ENCODE results near the gene VEGFD.

VEGFD gene

DNA sequence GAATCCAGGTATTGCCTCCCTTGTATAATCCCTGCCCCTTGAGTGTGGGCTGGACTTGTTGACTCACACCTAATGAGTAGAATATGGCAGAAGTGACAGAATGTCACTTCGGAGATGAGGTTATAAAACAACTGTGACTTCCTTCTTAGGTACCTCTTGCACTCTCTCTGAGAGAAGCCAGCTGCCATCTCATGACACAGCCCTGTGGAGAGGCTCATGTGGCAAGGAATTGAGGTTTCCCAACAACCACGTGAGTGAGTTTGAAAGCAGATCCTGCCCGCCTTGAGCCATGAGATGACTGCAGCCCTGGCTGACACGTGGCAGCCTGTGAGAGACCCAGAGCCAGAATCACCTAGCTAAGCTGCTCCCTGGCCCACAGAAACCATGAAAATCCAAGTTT lies 82.3 kb downstream of the VEGFD start:
- Mint-ChIP-seq H3K4me1 (ENCODE audit: low read depth) (peaks cover 1% of the 10 kb centered on the region), H3K27me3 (no peaks in the 10 kb centered on the region), H3K4me3 (no peak overlapping the region), H3K27ac (no peak overlapping the region), H3K36me3 (no peaks in the 10 kb centered on the region), H3K9me3 (ENCODE audit: low read depth) (no peaks in the 10 kb centered on the region)

DNA sequence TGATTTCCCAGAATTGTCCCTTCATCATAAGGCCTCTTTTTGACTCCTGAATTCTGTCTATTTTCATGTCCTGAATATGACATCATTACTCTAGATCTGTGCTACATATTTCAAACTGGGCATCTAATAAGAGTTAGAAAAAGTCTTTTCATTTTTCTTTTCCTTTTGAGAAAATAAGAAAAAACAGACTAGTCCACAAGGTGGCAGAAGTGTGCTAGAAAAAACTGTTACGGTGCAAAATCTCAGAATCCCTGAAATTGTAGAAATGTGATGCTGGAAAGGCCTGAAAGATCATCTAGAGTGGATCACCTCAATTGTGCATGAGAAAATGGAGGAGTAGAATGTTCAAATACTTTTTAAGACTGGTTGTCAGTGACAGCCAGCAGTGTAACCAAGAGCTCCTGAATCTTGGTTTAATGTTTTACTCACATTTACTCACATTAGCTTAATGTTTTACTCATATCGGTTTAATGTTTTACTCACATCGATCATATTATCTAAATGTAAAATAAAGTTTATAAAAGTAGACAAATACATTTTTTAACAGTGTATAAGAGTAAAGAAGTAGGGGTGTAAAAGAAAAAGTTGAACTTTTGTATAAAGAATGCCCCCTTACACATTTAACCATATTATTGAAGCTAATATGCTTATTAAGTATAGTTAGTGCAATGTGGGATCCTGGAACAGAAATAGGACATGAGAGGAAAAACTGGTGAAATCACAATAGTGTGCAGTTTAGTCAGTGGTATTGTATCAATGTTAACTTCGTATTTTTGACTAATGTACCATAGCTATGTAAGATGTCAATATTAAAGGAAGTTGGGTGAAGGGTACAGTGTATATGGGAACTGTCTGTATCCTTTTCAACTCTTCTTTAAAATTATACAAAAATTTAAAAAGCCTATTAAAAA lies 84.0 kb downstream of the VEGFD start:
- H3K9me3 Mint-ChIP-seq (ENCODE audit: low read depth), result no peaks in the 10 kb centered on the region
- peaks cover 1% of the 10 kb centered on the region for H3K4me1 Mint-ChIP-seq (ENCODE audit: low read depth)
- no peaks in the 10 kb centered on the region for H3K36me3 Mint-ChIP-seq
- no peak overlapping the region for H3K4me3 Mint-ChIP-seq
- no peak overlapping the region for H3K27ac Mint-ChIP-seq
- no peaks in the 10 kb centered on the region for H3K27me3 Mint-ChIP-seq

DNA sequence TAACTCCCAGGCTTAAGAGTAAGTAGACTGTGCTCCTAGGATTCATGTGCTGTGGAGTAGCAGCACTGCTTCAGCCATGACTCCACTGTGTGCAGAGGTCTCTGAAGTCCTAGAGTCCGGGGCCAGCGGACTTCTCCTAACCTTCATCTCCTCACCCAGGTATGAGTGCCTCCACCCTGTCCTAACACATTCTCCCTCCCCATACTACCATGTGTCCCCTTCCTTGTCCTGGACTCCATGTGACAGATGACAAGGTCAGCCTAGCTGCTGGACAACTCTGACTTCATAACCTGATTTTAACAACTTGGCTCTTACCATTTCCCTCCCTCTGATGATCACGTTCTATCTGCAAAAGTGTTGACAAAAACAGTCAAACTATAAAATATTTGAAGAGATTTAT lies 85.4 kb downstream of the VEGFD start:
- no peaks in the 10 kb centered on the region for H3K27me3 Mint-ChIP-seq
- H3K27ac Mint-ChIP-seq, result no peak overlapping the region
- no peak overlapping the region for H3K4me3 Mint-ChIP-seq
- H3K4me1 Mint-ChIP-seq (ENCODE audit: low read depth), result peaks cover 1% of the 10 kb centered on the region
- H3K9me3 Mint-ChIP-seq (ENCODE audit: low read depth), result no peaks in the 10 kb centered on the region
- no peaks in the 10 kb centered on the region for H3K36me3 Mint-ChIP-seq

DNA sequence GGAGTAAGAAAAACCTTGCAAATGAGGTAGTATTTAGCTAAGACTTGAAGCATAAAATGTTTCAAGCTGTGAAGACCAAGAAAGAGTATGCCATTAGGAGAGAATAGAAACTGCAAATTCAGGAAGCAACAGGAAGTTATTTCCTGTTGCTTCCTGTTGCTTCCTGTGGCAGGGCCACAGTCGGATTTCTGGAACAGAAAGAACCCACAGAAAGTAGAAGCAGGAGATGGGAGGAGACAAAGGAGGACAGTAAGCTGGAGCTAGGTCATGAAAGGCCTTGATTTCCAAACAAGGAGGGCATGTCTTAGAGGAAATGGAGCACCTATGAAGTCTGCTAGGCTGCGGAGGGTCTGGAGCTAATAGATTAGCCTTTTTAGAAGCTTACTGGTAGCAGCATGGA lies 86.0 kb downstream of the VEGFD start:
- no peaks in the 10 kb centered on the region for H3K9me3 Mint-ChIP-seq (ENCODE audit: low read depth)
- H3K36me3 Mint-ChIP-seq, result no peaks in the 10 kb centered on the region
- H3K27ac Mint-ChIP-seq, result no peak overlapping the region
- H3K27me3 Mint-ChIP-seq, result no peaks in the 10 kb centered on the region
- H3K4me1 Mint-ChIP-seq (ENCODE audit: low read depth), result peaks cover 1% of the 10 kb centered on the region
- no peak overlapping the region for H3K4me3 Mint-ChIP-seq

Measured in activated naive CD8-positive, alpha-beta T cell (primary cell).